GM12878 (cell line): ENCODE measurements around the gene COL11A1.

Experiments used
- CTCF ChIP-seq, 3 experiments: IDR thresholded peaks in 2 of 3; conservative IDR thresholded peaks in 1 of 3; 2 replicates each; pipeline ENCODE4 v1.5.1; 2011; ENCODE audit warnings: low read depth in 3 of 3, low read length in 3 of 3, mild to moderate bottlenecking in 3 of 3, control low read depth in 2 of 3, moderate library complexity in 2 of 3, inconsistent platforms in 1 of 3, mixed read lengths in 1 of 3; ENCODE audit not compliant: control insufficient read depth in 2 of 3, insufficient read depth in 1 of 3; ENCODE audit errors: extremely low read depth in 1 of 3
- FOXM1 ChIP-seq: IDR thresholded peaks from 2 replicates; pipeline ENCODE4 v1.6.1; 2012; ENCODE audit warnings: low read depth, mild to moderate bottlenecking, inconsistent platforms, low read length, moderate library complexity
- ZSCAN29 ChIP-seq: fragments of 450-650 bp; IDR thresholded peaks from 2 replicates; pipeline ENCODE4 v1.6.1; 2017; ENCODE audit warnings: mild to moderate bottlenecking, moderate library complexity

GRCh38 chr1:103106426-103107341, 1.6 kb downstream of the COL11A1 start:
- TF ChIP-seq ZSCAN29 (no peak), CTCF (IDR thresholded peaks at IDR 0.05 in 2 of 3, conservative IDR thresholded peaks at IDR 0.05 in 1 of 3; ENCODE audit: control insufficient read depth in 2 of 3, extremely low read depth in 1 of 3, insufficient read depth in 1 of 3, low read depth in 3 of 3, low read length in 3 of 3) (peak; percentile 31 to 45 (median 34); a peak in 3 of 6 replicates), FOXM1 (no peak)
